ENCODE results near the gene IPO9.
"Not testable (repeated sequence)": the region's sequence is repeated elsewhere in the genome, so short reads cannot be mapped to it uniquely, and the experiment has no call there.

The IPO9 gene

GRCh38 chr1:201889090-201889968 is 60.4 kb downstream of the IPO9 start:
- no peak for DNase-seq (ENCODE audit: low read depth)

- no peak for DNase-seq (ENCODE audit: low read depth)
These were observed 61.3 kb downstream of the IPO9 start for GRCh38 chr1:201890223-201890622.

- DNase-seq (ENCODE audit: low read depth), result no peak
These were observed 62.0 kb downstream of the IPO9 start for GRCh38 chr1:201890806-201891450.

- no peak for DNase-seq (ENCODE audit: low read depth)
These were observed 62.6 kb downstream of the IPO9 start for GRCh38 chr1:201891451-201892045.

GRCh38 chr1:201892211-201892610 is 63.3 kb downstream of the IPO9 start:
- no peak for DNase-seq (ENCODE audit: low read depth)

DNA sequence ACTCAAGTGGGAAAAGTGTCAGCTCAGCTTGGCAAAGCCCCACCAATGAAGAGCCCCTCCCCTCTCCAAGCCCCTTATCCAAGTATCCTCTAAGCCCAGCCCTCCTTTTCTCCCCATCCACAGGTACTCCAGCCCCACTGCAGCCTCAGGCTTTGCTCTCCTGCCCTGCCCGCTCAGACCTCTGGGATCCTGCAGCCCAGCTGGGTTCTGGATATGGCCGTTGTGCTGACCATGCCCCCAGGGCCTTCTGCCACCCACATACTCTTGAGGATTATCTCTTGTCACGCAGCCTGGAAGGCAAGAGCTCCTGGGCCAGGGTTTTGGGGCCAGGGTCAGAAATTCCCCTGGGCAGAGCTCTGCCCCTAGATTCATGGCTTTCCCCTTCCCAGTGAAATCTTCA is 64.5 kb downstream of the IPO9 start:
- DNase-seq (ENCODE audit: low read depth), result no peak

- DNase-seq (ENCODE audit: low read depth), result no peak
These were observed 65.6 kb downstream of the IPO9 start for GRCh38 chr1:201894343-201895119.

DNA sequence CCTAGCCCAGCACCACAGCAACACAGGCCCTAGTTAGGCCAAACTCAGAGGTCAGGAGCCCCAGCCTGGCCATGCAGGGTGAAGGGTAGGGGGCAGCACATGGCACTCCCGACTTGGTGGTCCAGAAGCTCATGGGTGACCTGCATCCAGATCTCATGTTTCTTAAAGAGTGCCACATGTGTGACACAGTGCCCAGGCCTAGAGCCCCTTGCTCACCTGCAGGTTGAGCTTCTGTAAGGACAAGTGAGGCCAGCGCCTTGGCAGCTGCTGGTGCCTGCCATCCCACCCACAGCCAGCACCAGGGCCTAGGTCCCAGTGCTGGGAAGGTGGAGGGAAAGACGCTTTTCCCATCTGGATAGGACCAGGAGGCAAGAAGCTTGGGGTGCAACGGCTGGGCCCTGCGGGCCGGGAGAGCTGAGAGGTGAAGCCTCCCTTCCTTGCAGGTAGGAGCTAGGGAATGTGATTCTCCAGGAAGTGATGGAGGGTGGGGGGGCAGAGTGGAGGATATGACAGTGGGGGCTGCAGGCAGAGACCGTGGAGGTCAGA is 66.2 kb downstream of the IPO9 start:
- no peak for DNase-seq (ENCODE audit: low read depth)

GRCh38 chr1:201895913-201896807 is 67.2 kb downstream of the IPO9 start:
- peak; percentile 73 for DNase-seq (ENCODE audit: low read depth)

GRCh38 chr1:201896951-201897391 is 68.0 kb downstream of the IPO9 start:
- no peak for DNase-seq (ENCODE audit: low read depth)

DNA sequence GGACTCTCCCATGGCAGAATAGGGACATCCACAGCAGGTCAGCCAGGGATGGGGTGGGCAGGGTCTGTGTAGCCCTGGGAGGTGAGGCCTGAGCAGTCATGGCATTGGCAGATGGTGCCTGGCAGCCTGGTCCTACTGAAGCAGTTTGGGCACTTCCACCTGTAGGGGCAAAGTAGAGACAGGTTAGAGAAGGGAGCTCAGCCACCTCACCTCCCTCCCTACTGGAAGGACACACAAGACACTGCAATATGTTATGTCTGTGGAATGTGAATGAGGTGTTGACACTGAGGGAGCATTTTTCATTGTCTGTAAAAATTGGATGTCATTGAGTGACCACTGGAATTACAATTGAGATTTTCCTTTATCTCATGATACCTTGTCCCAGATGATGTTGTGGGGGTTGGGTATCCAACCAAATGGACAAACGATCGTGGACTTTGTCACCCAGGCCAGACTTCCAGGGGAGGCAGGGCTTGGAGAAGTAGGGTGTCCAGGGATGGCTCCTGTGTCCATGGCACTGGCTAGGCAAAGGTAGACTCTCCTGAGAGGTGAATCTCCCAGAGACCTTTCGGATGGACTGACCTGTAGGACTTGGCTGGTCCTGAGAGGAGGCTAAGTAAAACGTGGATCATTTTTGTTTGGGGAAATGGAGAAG is 69.4 kb downstream of the IPO9 start:
- DNase-seq (ENCODE audit: low read depth), result no peak

DNA sequence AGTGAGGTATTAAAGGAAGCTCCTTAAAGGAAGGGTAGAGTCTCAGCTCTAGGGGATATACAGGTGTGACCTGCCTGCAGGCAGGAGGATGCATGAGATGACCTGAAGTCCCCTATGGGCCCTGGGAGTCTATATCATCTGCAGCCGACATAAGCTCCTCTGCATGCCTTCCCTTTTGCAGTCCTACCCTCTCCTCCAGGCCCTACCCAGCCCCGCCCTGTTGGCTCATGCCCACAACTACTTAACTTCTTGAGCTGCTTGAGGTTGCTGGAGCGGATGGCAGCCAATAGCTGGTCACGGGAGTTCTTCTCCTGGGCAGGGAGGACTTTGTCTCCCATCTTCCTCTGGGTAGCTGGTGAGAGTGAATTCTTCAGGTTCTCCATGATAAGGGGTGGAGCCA is 70.0 kb downstream of the IPO9 start:
- DNase-seq (ENCODE audit: low read depth), result no peak

GRCh38 chr1:201899683-201900429 is 70.9 kb downstream of the IPO9 start:
- DNase-seq (ENCODE audit: low read depth), result no peak

DNA sequence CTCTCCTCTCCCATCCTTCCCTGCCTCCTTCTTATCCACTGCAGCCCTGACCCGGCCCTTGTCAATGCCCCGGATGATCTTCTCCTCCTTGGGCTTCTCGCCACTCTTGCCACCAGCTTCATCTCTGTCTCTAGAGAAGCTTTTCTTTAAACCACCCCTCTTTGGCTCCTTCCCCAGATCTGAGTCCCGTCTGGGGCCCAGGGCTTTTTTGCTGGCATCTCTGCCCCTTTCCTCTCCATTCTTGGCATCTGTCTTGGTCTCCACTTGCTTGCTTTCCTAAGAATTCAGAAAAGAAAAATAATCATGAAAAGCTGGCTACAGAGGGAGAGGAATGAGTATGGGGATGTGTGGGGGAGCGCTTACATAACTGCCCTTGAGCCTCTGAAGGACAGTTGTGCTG is 71.5 kb downstream of the IPO9 start:
- no peak for DNase-seq (ENCODE audit: low read depth)

- DNase-seq (ENCODE audit: low read depth), result not testable (repeated sequence)
These were observed 72.1 kb downstream of the IPO9 start for GRCh38 chr1:201901036-201901435.

GRCh38 chr1:201902198-201902597 is 73.2 kb downstream of the IPO9 start:
- no peak for DNase-seq (ENCODE audit: low read depth)

DNA sequence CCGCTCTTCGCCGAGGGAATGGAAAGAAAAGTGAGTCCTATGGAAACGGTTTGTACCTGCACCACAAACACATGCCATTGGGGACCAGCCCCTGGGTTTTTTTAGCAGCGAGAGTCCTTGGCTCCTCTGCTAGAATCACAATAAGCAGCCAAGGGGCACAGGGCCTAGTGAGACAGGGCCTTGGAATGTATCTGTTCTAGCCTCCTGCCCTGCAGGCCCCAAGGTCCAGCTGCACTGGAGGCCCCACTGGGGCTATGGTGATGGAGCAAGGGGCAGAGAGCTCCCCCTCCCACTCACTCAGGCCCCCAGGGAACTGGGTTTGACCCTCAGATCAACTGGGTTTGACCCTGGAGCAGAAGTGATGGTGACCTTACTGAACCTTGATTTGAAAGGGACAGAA is 74.2 kb downstream of the IPO9 start:
- no peak for DNase-seq (ENCODE audit: low read depth)

- no peak for DNase-seq (ENCODE audit: low read depth)
These were observed 75.6 kb downstream of the IPO9 start for GRCh38 chr1:201904579-201904978.

GRCh38 chr1:201905234-201905890 is 76.4 kb downstream of the IPO9 start:
- no peak for DNase-seq (ENCODE audit: low read depth)
